ENCODE results near the gene ADNP2.

Gene ADNP2

DNA sequence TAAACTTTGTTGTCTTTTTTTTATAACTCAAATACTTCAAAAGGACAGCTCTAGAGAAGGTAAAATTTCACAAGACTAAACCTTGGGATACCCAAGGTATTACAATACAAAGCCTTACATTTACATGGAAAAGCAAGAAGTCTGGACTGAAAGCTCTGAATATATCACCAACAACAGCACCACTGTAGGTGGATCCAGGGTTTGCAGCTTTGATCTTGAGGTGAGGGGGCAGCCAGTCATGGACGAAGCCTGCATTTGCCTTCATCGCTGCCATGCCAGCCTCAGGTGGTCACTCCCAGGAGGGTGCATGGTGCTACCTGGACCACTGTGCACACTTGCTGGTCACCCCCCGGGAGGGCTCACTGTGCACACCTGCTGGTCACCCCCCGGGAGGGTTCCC lies 38.2 kb upstream of the ADNP2 start:
- no peak for DNase-seq (ENCODE audit: low read depth)
- H3K4me3 ChIP-seq (ENCODE audit: low read length) = no peak overlapping the region
- TF ChIP-seq, protein P1, sequence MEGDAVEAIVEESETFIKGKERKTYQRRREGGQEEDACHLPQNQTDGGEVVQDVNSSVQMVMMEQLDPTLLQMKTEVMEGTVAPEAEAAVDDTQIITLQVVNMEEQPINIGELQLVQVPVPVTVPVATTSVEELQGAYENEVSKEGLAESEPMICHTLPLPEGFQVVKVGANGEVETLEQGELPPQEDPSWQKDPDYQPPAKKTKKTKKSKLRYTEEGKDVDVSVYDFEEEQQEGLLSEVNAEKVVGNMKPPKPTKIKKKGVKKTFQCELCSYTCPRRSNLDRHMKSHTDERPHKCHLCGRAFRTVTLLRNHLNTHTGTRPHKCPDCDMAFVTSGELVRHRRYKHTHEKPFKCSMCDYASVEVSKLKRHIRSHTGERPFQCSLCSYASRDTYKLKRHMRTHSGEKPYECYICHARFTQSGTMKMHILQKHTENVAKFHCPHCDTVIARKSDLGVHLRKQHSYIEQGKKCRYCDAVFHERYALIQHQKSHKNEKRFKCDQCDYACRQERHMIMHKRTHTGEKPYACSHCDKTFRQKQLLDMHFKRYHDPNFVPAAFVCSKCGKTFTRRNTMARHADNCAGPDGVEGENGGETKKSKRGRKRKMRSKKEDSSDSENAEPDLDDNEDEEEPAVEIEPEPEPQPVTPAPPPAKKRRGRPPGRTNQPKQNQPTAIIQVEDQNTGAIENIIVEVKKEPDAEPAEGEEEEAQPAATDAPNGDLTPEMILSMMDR (conservative IDR thresholded peaks at IDR 0.05; ENCODE audit: low read depth, low read length) = no peak

DNA sequence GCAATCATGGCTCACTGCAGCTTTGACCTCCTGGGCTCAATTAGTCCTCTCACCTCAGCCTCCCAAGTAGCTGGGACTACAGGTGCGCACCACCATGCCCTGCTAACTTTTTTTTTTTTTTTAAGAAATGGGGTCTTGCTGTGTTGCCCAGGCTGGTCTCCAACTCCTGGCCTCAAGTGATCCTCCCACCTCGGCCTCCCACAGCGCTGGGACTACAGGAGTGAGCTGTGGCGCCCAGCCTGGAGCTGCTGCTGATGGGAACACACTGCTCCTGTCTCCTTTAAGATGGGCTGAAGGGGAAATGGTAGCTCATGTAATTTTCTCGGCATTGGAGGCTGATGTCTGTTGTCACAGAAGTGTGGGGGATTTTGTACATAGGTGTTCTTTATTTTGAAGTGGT lies 34.9 kb upstream of the ADNP2 start:
- H3K4me3 ChIP-seq (ENCODE audit: low read length) = no peak overlapping the region
- TF ChIP-seq, protein P1 (conservative IDR thresholded peaks at IDR 0.05; ENCODE audit: low read depth, low read length) = no peak
- no peak for DNase-seq (ENCODE audit: low read depth)

DNA sequence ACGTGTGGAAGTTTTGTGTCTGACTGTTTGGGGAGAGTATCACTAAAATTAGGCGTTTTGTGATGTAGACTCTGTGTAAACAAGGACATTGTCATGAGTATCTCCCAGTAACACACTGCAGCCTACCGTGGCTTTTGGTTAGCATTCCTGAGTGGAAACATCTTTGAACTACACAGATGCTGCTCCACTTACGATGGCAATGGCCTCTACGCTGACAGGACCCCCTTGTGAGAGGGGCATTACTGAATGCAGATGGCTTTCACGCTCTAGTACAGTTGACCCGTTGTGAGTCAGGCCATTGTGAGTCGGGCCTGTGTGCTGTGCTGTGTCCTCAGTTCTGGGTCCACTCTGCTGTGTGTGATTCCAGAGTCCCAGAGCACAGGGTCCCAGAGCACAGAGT lies 34.4 kb upstream of the ADNP2 start:
- TF ChIP-seq, protein P1 (conservative IDR thresholded peaks at IDR 0.05; ENCODE audit: low read depth, low read length) = no peak
- DNase-seq (ENCODE audit: low read depth) = no peak
- H3K4me3 ChIP-seq (ENCODE audit: low read length) = no peak overlapping the region

DNA sequence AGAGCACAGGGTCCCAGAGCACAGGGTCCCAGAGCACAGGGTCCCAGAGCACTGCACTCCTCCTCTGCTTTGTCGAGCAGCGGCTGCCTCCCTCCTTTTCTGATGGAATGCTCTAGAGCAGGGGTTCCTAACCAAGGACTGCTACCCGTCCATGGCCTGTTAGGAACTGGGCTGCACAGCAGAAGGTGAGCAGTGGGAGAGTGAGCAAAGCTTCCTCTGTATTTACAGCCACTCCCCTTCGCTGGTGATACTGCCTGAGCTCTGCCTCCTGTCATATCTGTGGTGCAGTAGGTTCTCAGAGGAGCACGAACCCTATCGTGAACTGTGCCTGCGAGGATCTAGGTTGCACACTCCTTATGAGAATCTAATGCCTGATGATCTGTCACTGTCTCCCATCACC lies 33.1 kb upstream of the ADNP2 start:
- no peak overlapping the region for H3K4me3 ChIP-seq (ENCODE audit: low read length)
- DNase-seq (ENCODE audit: low read depth) = no peak
- TF ChIP-seq, protein P1 (conservative IDR thresholded peaks at IDR 0.05; ENCODE audit: low read depth, low read length) = no peak

DNA sequence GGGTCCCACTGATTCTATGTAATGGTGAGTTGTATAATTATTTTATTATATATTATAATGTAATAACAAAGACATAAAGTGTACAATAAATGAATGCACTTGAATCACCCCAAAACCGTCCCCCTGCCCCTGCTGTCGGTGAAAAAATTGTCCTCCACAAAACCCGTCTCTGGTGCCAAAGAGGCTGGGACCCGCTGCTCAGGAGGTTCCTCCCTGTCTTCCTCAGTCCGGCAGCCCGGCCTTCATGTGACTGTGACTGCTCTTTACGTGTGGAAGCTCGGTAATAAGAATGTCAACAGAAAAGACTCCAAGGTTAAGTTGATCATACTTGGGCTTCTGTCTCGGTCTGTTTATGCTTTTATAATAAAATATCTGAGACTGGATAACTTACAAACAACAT lies 32.7 kb upstream of the ADNP2 start:
- DNase-seq (ENCODE audit: low read depth) = no peak
- H3K4me3 ChIP-seq (ENCODE audit: low read length) = no peak overlapping the region
- TF ChIP-seq, protein P1 (conservative IDR thresholded peaks at IDR 0.05; ENCODE audit: low read depth, low read length) = no peak

DNA sequence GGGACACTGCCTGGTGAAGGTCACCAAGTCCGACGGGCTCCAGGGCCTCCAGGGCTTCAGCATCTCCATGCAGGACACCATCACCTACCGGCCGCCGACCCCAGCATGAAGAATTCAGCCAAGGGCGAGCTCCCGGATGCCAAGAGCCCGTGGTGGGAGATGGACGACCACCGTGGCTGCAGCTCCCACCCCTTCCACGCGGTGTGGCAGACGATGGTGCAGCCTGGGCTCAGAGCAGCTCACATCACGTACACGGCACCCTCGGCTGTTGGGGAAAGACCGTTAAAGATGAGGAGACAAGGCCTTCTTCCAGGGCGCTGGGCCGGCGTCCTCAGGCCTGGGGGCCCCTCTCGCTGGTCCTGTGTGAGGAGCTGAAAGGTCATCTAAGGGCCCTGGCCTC lies 31.2 kb upstream of the ADNP2 start:
- TF ChIP-seq, protein P1 (conservative IDR thresholded peaks at IDR 0.05; ENCODE audit: low read depth, low read length) = no peak
- no peak overlapping the region for H3K4me3 ChIP-seq (ENCODE audit: low read length)
- no peak for DNase-seq (ENCODE audit: low read depth)

DNA sequence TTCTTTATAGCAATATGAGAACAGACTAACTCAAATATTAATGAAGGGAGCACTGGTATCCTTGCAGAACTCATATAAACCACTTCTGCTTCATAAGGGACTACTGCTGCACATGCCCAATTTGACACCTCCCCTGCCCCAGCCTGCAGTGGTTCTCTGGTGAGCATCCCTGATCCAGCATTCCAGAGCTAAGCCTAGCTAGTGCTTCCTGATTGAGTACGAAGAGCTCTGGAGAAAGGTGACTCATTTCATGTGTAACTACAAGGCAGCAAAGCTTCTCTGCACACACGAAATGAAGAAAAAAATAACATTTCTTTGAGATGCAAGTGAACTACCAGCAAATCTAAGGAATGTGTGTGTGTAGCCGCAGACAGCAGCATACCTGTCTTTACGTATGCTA lies 22.8 kb upstream of the ADNP2 start:
- no peak overlapping the region for H3K4me3 ChIP-seq (ENCODE audit: low read length)
- no peak for DNase-seq (ENCODE audit: low read depth)
- TF ChIP-seq, protein P1 (conservative IDR thresholded peaks at IDR 0.05; ENCODE audit: low read depth, low read length) = no peak
